ENCODE measurements around the gene FYB2.

FYB2 gene

DNA sequence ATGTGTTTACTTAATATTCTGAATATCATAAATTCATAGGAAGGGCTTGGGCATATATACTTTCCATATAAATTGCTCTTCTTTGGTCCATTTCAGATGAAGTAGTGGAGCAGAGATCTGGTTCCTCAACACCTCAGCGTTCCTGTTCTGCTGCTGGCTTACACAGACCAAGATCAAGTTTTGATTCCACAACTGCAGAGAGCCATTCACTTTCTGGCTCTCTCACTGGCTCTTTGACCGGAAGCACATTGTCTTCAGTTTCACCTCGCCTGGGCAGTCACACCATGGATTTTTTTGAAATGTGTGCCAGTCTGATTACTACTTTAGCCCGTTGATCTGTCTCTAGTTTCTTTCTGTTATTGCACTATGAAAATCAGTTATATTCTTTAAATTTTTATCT, 111.8 kb downstream of the FYB2 start:
- H3K36me3 ChIP-seq (ENCODE audit: insufficient read depth, low read length): peaks cover 7% of the 10 kb centered on the region

DNA sequence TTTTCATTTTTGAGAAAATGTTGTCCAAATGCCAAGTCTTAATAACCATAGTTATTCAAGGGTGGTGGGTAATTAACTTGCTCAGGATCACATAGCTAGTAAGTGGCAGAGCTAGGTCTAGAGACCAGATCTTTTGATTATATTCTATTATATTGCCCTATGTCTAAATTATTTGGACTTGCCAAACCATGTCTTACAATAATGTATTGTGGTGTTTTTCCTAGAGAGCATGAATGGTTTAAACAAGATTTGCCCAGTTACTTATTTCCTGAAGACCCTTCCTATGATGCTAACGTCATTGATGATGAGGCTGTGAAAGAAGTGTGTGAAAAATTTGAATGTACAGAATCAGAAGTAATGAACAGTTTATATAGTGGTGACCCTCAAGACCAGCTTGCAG, 115.5 kb downstream of the FYB2 start:
- no peak overlapping the region for H3K4me3 ChIP-seq (ENCODE audit: low read depth in 1 of 2, low read length in 2 of 2)
- H3K36me3 ChIP-seq (ENCODE audit: insufficient read depth, low read length): peaks cover 7% of the 10 kb centered on the region
- H3K9me3 ChIP-seq (ENCODE audit: low read length): no peaks in the 10 kb centered on the region
- H3K27ac ChIP-seq (ENCODE audit: low read depth, low read length): no peak overlapping the region
- no peaks in the 10 kb centered on the region for H3K27me3 ChIP-seq (ENCODE audit: control insufficient read depth in 1 of 2, insufficient read depth in 2 of 2, low read length in 2 of 2)
- no peak overlapping the region for H3K9ac ChIP-seq (ENCODE audit: low read length)
- no peaks in the 10 kb centered on the region for H3K4me1 ChIP-seq (ENCODE audit: insufficient read depth, low read length)

More for the DNA sequence above, 111.8 kb downstream of the FYB2 start:
- H3K4me3 ChIP-seq (ENCODE audit: low read depth in 1 of 2, low read length in 2 of 2): no peak overlapping the region
- H3K9ac ChIP-seq (ENCODE audit: low read length): no peak overlapping the region
- no peaks in the 10 kb centered on the region for H3K27me3 ChIP-seq (ENCODE audit: control insufficient read depth in 1 of 2, insufficient read depth in 2 of 2, low read length in 2 of 2)
- H3K9me3 ChIP-seq (ENCODE audit: low read length): no peaks in the 10 kb centered on the region
- H3K4me1 ChIP-seq (ENCODE audit: insufficient read depth, low read length): no peaks in the 10 kb centered on the region
- H3K27ac ChIP-seq (ENCODE audit: low read depth, low read length): no peak overlapping the region

DNA sequence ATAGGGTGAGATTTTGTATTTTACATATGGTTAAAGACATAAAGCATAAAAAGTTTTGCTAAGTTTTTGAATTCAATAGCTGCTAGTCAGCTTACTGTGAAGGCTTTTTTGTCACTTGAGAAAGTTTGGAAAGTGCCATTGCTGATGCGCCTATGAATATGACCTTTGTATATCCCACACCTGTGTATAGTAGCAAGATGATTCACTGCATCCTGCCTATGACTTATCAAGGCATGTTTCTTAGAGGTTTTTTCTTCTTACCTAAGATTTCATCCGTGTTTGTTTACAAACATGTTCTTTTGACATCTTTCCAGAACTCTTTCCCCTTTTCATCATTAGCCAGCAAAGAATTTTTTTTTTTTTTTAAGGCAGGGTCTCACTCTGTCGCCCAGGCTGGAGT, 122.5 kb downstream of the FYB2 start:
- no peaks in the 10 kb centered on the region for H3K27me3 ChIP-seq (ENCODE audit: control insufficient read depth in 1 of 2, insufficient read depth in 2 of 2, low read length in 2 of 2)
- no peaks in the 10 kb centered on the region for H3K9me3 ChIP-seq (ENCODE audit: low read length)
- H3K4me1 ChIP-seq (ENCODE audit: insufficient read depth, low read length): no peaks in the 10 kb centered on the region
- peaks cover 10% of the 10 kb centered on the region for H3K36me3 ChIP-seq (ENCODE audit: insufficient read depth, low read length)
- no peak overlapping the region for H3K27ac ChIP-seq (ENCODE audit: low read depth, low read length)
- H3K4me3 ChIP-seq (ENCODE audit: low read depth in 1 of 2, low read length in 2 of 2): no peak overlapping the region
- H3K9ac ChIP-seq (ENCODE audit: low read length): no peak overlapping the region

DNA sequence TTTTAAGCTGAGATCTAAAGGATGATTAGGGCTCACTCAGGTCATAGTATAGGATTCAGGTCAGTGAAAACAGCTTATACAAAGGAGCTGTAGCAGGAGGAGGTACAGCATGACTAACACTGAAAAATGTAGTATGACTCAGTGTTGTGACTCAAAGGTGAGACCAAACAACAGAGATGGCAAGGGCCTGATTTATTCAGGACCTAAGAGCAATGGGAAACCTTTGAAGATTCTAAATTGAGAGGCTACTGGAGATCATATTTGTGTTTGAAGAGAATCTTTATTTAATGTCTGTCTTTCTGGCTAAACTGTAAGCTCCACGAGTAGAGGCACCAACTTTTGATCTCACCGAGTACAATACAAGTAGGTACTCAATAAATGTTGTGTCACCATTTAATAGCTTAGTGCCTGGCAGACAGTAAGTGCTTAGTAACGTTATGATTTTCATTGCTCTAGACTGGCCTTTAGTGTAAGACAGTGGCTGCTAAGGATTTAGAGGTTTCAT, 130.6 kb downstream of the FYB2 start:
- H3K4me1 ChIP-seq (ENCODE audit: insufficient read depth, low read length): no peaks in the 10 kb centered on the region
- no peaks in the 10 kb centered on the region for H3K27me3 ChIP-seq (ENCODE audit: control insufficient read depth in 1 of 2, insufficient read depth in 2 of 2, low read length in 2 of 2)
- H3K9me3 ChIP-seq (ENCODE audit: low read length): no peaks in the 10 kb centered on the region
- H3K4me3 ChIP-seq (ENCODE audit: low read depth in 1 of 2, low read length in 2 of 2): no peak overlapping the region
- H3K36me3 ChIP-seq (ENCODE audit: insufficient read depth, low read length): no peaks in the 10 kb centered on the region
- no peak overlapping the region for H3K27ac ChIP-seq (ENCODE audit: low read depth, low read length)
- no peak overlapping the region for H3K9ac ChIP-seq (ENCODE audit: low read length)

DNA sequence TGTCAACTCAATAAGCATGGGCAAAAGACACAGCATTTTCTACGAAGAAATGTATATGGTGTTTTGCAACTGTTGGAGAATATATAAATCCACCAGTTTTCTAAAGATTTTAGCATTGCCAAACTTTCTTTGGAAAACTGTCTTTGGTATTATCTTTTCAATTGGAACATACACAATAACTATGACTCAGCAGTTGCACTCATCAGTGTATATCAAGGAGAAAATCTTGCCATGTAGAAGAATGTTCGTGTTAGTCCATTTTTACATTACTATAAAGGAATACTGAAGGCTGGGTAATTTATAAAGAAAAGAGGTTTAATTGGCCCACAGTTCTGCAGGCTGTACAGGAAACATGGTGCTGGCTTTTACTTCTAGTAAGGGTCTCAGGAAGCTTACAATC, 133.0 kb downstream of the FYB2 start:
- Histone ChIP-seq H3K4me3 (ENCODE audit: low read depth in 1 of 2, low read length in 2 of 2) (no peak overlapping the region), H3K9me3 (ENCODE audit: low read length) (no peaks in the 10 kb centered on the region), H3K4me1 (ENCODE audit: insufficient read depth, low read length) (no peaks in the 10 kb centered on the region), H3K9ac (ENCODE audit: low read length) (no peak overlapping the region), H3K27me3 (ENCODE audit: control insufficient read depth in 1 of 2, insufficient read depth in 2 of 2, low read length in 2 of 2) (no peaks in the 10 kb centered on the region), H3K36me3 (ENCODE audit: insufficient read depth, low read length) (no peaks in the 10 kb centered on the region), H3K27ac (ENCODE audit: low read depth, low read length) (no peak overlapping the region)

DNA sequence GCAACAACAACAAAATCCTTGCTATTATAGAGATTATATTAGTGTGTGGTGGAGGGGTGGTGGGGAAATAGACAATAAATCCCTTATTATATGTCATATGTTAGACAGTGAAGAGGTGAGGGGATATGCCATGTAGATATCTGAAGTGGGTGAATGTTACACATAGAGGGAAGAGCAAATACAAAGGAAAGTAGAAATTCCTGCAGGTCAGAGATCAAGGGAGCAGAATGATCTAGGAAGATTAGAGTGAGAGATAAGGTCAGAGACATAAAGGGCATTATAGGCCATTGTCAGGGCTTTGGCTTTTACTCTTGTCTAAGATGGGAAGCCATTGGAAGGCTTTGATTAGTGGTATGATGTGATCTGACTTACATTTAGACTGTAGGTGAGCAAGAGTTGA, 135.6 kb downstream of the FYB2 start:
- H3K4me1 ChIP-seq (ENCODE audit: insufficient read depth, low read length): no peaks in the 10 kb centered on the region
- no peak overlapping the region for H3K9ac ChIP-seq (ENCODE audit: low read length)
- no peaks in the 10 kb centered on the region for H3K9me3 ChIP-seq (ENCODE audit: low read length)
- no peaks in the 10 kb centered on the region for H3K36me3 ChIP-seq (ENCODE audit: insufficient read depth, low read length)
- H3K27me3 ChIP-seq (ENCODE audit: control insufficient read depth in 1 of 2, insufficient read depth in 2 of 2, low read length in 2 of 2): no peaks in the 10 kb centered on the region
- no peak overlapping the region for H3K4me3 ChIP-seq (ENCODE audit: low read depth in 1 of 2, low read length in 2 of 2)
- H3K27ac ChIP-seq (ENCODE audit: low read depth, low read length): no peak overlapping the region

DNA sequence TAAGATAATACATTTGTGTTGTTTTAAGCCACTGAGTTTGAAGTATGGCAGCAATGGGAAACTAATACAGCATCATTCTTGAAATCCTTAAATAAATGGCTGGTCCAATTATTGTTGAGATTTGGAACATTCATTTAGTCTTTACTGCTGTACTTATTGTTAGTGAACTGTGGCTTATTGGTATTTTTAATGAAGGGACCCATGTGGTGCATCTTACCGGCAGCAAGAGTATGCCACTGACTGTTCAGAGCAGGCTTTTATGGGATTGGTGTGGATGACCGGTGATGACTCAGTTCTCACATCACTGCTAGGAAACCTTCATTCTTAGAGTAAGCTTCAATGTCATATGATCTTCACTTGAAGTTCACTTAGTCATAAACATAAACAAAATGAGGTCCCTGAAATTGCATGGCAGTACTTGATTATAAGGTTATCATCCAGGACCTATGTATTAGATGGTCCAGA, 142.6 kb downstream of the FYB2 start:
- Histone ChIP-seq H3K9me3 (ENCODE audit: low read length) (no peaks in the 10 kb centered on the region), H3K27me3 (ENCODE audit: control insufficient read depth in 1 of 2, insufficient read depth in 2 of 2, low read length in 2 of 2) (no peaks in the 10 kb centered on the region), H3K4me1 (ENCODE audit: insufficient read depth, low read length) (no peaks in the 10 kb centered on the region), H3K9ac (ENCODE audit: low read length) (no peak overlapping the region), H3K27ac (ENCODE audit: low read depth, low read length) (no peak overlapping the region), H3K4me3 (ENCODE audit: low read depth in 1 of 2, low read length in 2 of 2) (no peak overlapping the region), H3K36me3 (ENCODE audit: insufficient read depth, low read length) (no peaks in the 10 kb centered on the region)

DNA sequence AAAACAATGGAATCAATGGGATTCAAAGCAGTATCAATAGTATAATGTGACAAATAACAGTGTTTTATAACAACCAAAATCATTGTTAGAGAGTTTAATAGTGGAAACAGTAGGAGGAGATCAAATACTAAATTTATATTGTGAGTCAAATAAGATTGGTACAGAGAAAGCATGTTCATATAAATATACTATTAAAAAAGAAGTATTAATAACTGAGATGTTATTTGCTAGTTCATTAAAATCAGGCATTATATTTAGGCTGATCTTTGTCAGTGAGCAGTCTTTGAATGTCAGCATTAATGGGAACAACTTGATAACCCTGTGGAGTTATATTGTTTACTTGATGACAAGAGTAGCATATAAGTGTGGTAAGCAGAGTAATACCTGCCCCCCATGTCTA, 143.4 kb downstream of the FYB2 start:
- no peaks in the 10 kb centered on the region for H3K36me3 ChIP-seq (ENCODE audit: insufficient read depth, low read length)
- H3K27me3 ChIP-seq (ENCODE audit: control insufficient read depth in 1 of 2, insufficient read depth in 2 of 2, low read length in 2 of 2): no peaks in the 10 kb centered on the region
- no peak overlapping the region for H3K27ac ChIP-seq (ENCODE audit: low read depth, low read length)
- no peaks in the 10 kb centered on the region for H3K9me3 ChIP-seq (ENCODE audit: low read length)
- no peaks in the 10 kb centered on the region for H3K4me1 ChIP-seq (ENCODE audit: insufficient read depth, low read length)
- no peak overlapping the region for H3K4me3 ChIP-seq (ENCODE audit: low read depth in 1 of 2, low read length in 2 of 2)
- H3K9ac ChIP-seq (ENCODE audit: low read length): no peak overlapping the region

DNA sequence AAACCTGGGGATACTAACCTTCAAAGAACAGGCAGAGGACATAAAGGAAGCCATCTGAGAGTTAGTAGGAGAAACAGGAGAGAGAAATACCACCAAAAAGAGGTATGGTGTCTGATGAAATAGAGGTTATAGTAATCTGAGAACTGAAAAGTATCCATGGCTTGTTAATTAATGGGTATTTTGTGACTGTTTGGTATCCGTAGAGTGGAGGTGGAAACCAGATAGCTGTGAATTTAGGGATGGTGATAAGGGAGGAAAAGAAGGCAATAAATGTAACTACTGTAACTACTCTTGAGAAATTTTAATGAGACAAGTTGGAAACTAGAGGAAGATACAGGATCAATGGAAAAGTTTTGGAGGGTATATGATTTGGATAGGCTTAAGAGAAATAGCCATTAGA, 146.6 kb downstream of the FYB2 start:
- no peaks in the 10 kb centered on the region for H3K27me3 ChIP-seq (ENCODE audit: control insufficient read depth in 1 of 2, insufficient read depth in 2 of 2, low read length in 2 of 2)

DNA sequence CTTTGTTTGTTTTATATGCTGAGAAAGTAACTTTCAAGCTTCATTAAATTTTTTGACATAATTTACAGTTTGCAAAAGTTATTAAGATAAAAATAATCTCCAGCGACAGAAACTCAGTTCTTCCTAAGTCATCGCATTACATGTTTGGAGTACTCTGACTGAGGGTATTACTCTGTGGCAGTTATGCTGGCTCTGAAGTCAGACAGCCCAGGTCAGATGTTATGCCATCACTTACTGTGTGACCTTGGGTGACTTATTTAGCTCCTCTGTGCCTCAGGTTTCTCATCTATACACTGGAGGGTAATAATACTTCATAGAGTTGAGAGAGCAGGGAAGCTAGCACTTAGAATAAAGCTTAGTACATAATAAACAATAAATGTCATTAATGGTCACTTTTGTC, 147.7 kb downstream of the FYB2 start:
- H3K27ac ChIP-seq (ENCODE audit: low read depth, low read length): no peak overlapping the region
- H3K27me3 ChIP-seq (ENCODE audit: control insufficient read depth in 1 of 2, insufficient read depth in 2 of 2, low read length in 2 of 2): no peaks in the 10 kb centered on the region
- H3K36me3 ChIP-seq (ENCODE audit: insufficient read depth, low read length): no peaks in the 10 kb centered on the region
- no peaks in the 10 kb centered on the region for H3K9me3 ChIP-seq (ENCODE audit: low read length)
- no peak overlapping the region for H3K4me3 ChIP-seq (ENCODE audit: low read depth in 1 of 2, low read length in 2 of 2)
- no peaks in the 10 kb centered on the region for H3K4me1 ChIP-seq (ENCODE audit: insufficient read depth, low read length)
- H3K9ac ChIP-seq (ENCODE audit: low read length): no peak overlapping the region

More for the DNA sequence above, 146.6 kb downstream of the FYB2 start:
- no peak overlapping the region for H3K4me3 ChIP-seq (ENCODE audit: low read depth in 1 of 2, low read length in 2 of 2)
- no peak overlapping the region for H3K27ac ChIP-seq (ENCODE audit: low read depth, low read length)
- H3K9ac ChIP-seq (ENCODE audit: low read length): no peak overlapping the region
- H3K36me3 ChIP-seq (ENCODE audit: insufficient read depth, low read length): no peaks in the 10 kb centered on the region
- no peaks in the 10 kb centered on the region for H3K4me1 ChIP-seq (ENCODE audit: insufficient read depth, low read length)
- H3K9me3 ChIP-seq (ENCODE audit: low read length): no peaks in the 10 kb centered on the region

DNA sequence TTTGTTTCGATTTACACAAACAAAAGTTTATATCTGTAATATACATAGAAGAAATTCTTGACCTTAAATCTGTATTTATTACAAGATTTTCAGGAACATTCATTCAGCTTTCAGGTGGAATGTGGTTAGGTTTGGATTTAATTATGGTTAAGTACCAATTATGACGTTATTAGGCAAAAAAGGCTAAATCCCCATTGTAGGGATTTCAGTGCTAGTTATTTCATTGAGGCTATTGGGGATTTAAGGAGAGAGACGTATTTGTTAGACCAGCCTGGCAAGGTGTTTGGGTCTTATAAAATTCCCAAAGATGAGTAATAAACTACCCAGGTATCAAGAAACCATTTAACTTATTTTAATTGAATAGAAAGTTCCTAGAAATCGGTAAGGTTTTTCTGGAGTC, 148.1 kb downstream of the FYB2 start:
- Histone ChIP-seq H3K27me3 (ENCODE audit: control insufficient read depth in 1 of 2, insufficient read depth in 2 of 2, low read length in 2 of 2) (no peaks in the 10 kb centered on the region), H3K9me3 (ENCODE audit: low read length) (no peaks in the 10 kb centered on the region), H3K4me1 (ENCODE audit: insufficient read depth, low read length) (no peaks in the 10 kb centered on the region), H3K36me3 (ENCODE audit: insufficient read depth, low read length) (no peaks in the 10 kb centered on the region), H3K4me3 (ENCODE audit: low read depth in 1 of 2, low read length in 2 of 2) (no peak overlapping the region), H3K9ac (ENCODE audit: low read length) (no peak overlapping the region), H3K27ac (ENCODE audit: low read depth, low read length) (no peak overlapping the region)

DNA sequence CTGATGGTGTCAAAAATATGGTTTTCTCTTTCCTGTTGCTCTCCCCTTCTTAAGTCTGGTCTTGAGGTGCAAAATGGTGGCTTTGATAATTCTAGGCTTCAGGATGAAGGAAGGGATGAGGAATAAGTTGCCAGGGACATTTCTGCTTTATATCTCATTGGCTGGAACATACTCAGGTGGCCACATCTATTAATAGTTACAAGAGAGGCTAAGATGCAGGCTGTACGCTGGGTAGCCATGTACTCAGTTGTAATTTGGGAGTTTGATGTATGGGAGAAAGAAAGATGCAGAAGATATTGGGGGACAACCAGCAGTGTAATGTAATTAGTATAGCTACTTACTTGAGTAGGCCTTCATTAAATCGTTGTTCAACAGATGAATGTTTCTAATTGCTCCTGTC, 148.9 kb downstream of the FYB2 start:
- no peak overlapping the region for H3K9ac ChIP-seq (ENCODE audit: low read length)
- H3K4me1 ChIP-seq (ENCODE audit: insufficient read depth, low read length): no peaks in the 10 kb centered on the region
- no peak overlapping the region for H3K4me3 ChIP-seq (ENCODE audit: low read depth in 1 of 2, low read length in 2 of 2)
- H3K36me3 ChIP-seq (ENCODE audit: insufficient read depth, low read length): no peaks in the 10 kb centered on the region
- H3K27me3 ChIP-seq (ENCODE audit: control insufficient read depth in 1 of 2, insufficient read depth in 2 of 2, low read length in 2 of 2): no peaks in the 10 kb centered on the region
- no peaks in the 10 kb centered on the region for H3K9me3 ChIP-seq (ENCODE audit: low read length)
- no peak overlapping the region for H3K27ac ChIP-seq (ENCODE audit: low read depth, low read length)
